H1 (cell line): ENCODE results near the gene ZNF808. TPM values are rescaled to one million over a fixed set of nuclear protein-coding genes. Genes with fewer than 3 reads are reported as not detected.

Experiments used
- CTCF ChIA-PET: fragments of 300-600 bp; sonication (Branson Sonifier 250); formaldehyde crosslinking; loops from one replicate; lab custom pipeline; 2021; ENCODE audit not compliant: partially characterized antibody; lab: Charles Lee
- POLR2A ChIA-PET: fragments of 300-600 bp; sonication (Branson Sonifier 250); formaldehyde crosslinking; loops from one replicate; lab custom pipeline; 2021; ENCODE audit warnings: inconsistent platforms; ENCODE audit not compliant: partially characterized antibody; lab: Charles Lee
- DNase-seq, 2 experiments: peaks; one replicate each; pipeline versions ENCODE4 v3.0.0 to v3.0.0-alpha.2; 2010 to 2022; ENCODE audit warnings: low spot score in 2 of 2, low read depth in 1 of 2, mixed read lengths in 1 of 2
- FAIRE-seq: peaks from 2 replicates; lab custom pipeline; 2011; peaks lifted over from hg19 to GRCh38; lab: Jason Lieb, UNC
- H2AFZ ChIP-seq: 2 replicates; pipeline ENCODE4 v1.8.1; 2012; ENCODE audit warnings: low read length, inconsistent platforms
- H2AK5ac ChIP-seq: 2 replicates; pipeline ENCODE4 v1.6.1; 2013; ENCODE audit warnings: low read depth, low read length
- H2BK120ac ChIP-seq: replicated peaks from 2 replicates; pipeline ENCODE3; 2013; ENCODE audit warnings: low read depth, low read length, inconsistent platforms
- H2BK12ac ChIP-seq: 2 replicates; pipeline ENCODE4 v1.6.1; 2013; ENCODE audit warnings: low read depth, low read length
- H2BK15ac ChIP-seq: 2 replicates; pipeline ENCODE4 v1.6.1; 2013; ENCODE audit warnings: low read length
- H2BK20ac ChIP-seq: 2 replicates; pipeline ENCODE4 v1.6.1; 2013; ENCODE audit warnings: low read length
- H2BK5ac ChIP-seq: 2 replicates; pipeline ENCODE4 v1.6.1; 2013; ENCODE audit warnings: low read depth, low read length
- H3K14ac ChIP-seq: 2 replicates; pipeline ENCODE4 v1.6.1; 2013; ENCODE audit warnings: inconsistent platforms; ENCODE audit not compliant: insufficient read length
- H3K18ac ChIP-seq: 2 replicates; pipeline ENCODE4 v1.6.1; 2013; ENCODE audit warnings: low read length; ENCODE audit errors: extremely low read depth
- H3K23ac ChIP-seq: 2 replicates; pipeline ENCODE4 v1.6.1; 2013; ENCODE audit warnings: inconsistent platforms; ENCODE audit not compliant: insufficient read length
- H3K23me2 ChIP-seq: 2 replicates; pipeline ENCODE4 v1.6.1; 2013; ENCODE audit warnings: low read depth, low read length
- H3K27ac ChIP-seq: 2 replicates; pipeline ENCODE4 v1.6.1; 2011; ENCODE audit warnings: low read depth, low read length, inconsistent platforms
- H3K27me3 ChIP-seq, 4 experiments: replicated peaks in 1 of 4; 1 replicate in 1 of 4; 2 replicates in 3 of 4; pipeline versions ENCODE4 v1.6.1 to v1.8.1; 2011 to 2013; ENCODE audit warnings: low read length in 3 of 4, mild to moderate bottlenecking in 3 of 4, inconsistent platforms in 2 of 4, mixed read lengths in 2 of 4, moderate library complexity in 1 of 4; ENCODE audit not compliant: control insufficient read depth in 3 of 4, insufficient read depth in 3 of 4; ENCODE audit errors: extremely low read depth in 1 of 4
- H3K36me3 ChIP-seq, 4 experiments: 2 replicates each; pipeline versions ENCODE4 v1.6.1 to v1.8.1; 2011 to 2013; ENCODE audit warnings: mild to moderate bottlenecking in 4 of 4, low read length in 3 of 4, moderate library complexity in 2 of 4, control low read depth in 1 of 4, inconsistent platforms in 1 of 4; ENCODE audit not compliant: insufficient read depth in 4 of 4, control insufficient read depth in 2 of 4
- H3K4ac ChIP-seq: replicated peaks from 2 replicates; pipeline ENCODE3; 2013; ENCODE audit warnings: low read length, low read depth, mixed read lengths, inconsistent platforms; ENCODE audit not compliant: insufficient read length
- H3K4me1 ChIP-seq, 4 experiments: replicated peaks in 1 of 4; 1 replicate in 1 of 4; 2 replicates in 3 of 4; pipeline versions ENCODE4 v1.6.1 to v1.8.1; 2011 to 2013; ENCODE audit warnings: low read length in 3 of 4, inconsistent platforms in 2 of 4, mixed read lengths in 1 of 4; ENCODE audit not compliant: insufficient read depth in 4 of 4, control insufficient read depth in 3 of 4
- H3K4me2 ChIP-seq, 2 experiments: 2 replicates each; pipeline versions ENCODE4 v1.6.1 to v1.8.1; 2011 to 2013; ENCODE audit warnings: low read depth in 2 of 2, low read length in 2 of 2, control low read depth in 1 of 2, inconsistent platforms in 1 of 2, mild to moderate bottlenecking in 1 of 2; ENCODE audit not compliant: insufficient read depth in 1 of 2
- H3K4me3 ChIP-seq, 4 experiments: fragments of 200-600, 300-600 bp in 1 of 4; sonication (generic), shearing (Covaris generic), sonication (Bioruptor Twin) in 1 of 4; 2 replicates each; pipeline versions ENCODE4 v1.5.1 to v1.8.1; 2011 to 2016; ENCODE audit warnings: low read length in 4 of 4, low read depth in 3 of 4, control low read depth in 2 of 4, inconsistent platforms in 2 of 4, mild to moderate bottlenecking in 2 of 4, mixed read lengths in 1 of 4, moderate library complexity in 1 of 4; ENCODE audit not compliant: insufficient read depth in 2 of 4; ENCODE audit errors: extremely low read depth in 1 of 4
- H3K56ac ChIP-seq: replicated peaks from 2 replicates; pipeline ENCODE3; 2013; ENCODE audit warnings: low read depth, mild to moderate bottlenecking, mixed read lengths, low read length, inconsistent platforms; ENCODE audit not compliant: insufficient read length
- H3K79me1 ChIP-seq: 2 replicates; pipeline ENCODE4 v1.6.1; 2013; ENCODE audit warnings: low read depth, low read length, control low read depth
- H3K79me2 ChIP-seq, 2 experiments: 2 replicates each; pipeline versions ENCODE4 v1.6.1 to v1.8.1; 2012 to 2013; ENCODE audit warnings: low read length in 2 of 2, mild to moderate bottlenecking in 2 of 2, inconsistent platforms in 1 of 2; ENCODE audit not compliant: insufficient read depth in 2 of 2, control insufficient read depth in 1 of 2
- H3K9ac ChIP-seq, 4 experiments: replicated peaks in 1 of 4; 1 replicate in 1 of 4; 2 replicates in 3 of 4; pipeline versions ENCODE4 v1.6.1 to v1.8.1; 2011 to 2013; ENCODE audit warnings: low read depth in 3 of 4, low read length in 3 of 4, control low read depth in 2 of 4, mild to moderate bottlenecking in 2 of 4, moderate library complexity in 2 of 4, inconsistent platforms in 1 of 4; ENCODE audit errors: extremely low read depth in 1 of 4
- H3K9me3 ChIP-seq, 2 experiments: 2 replicates each; pipeline versions ENCODE4 v1.6.1 to v1.8.1; 2012 to 2013; ENCODE audit warnings: mild to moderate bottlenecking in 2 of 2, moderate library complexity in 2 of 2, control low read depth in 1 of 2, inconsistent platforms in 1 of 2, low read depth in 1 of 2, low read length in 1 of 2, mixed read lengths in 1 of 2; ENCODE audit not compliant: insufficient read depth in 2 of 2
- H4K20me1 ChIP-seq, 2 experiments: replicated peaks in 1 of 2; 2 replicates each; pipeline versions ENCODE3 to v1.8.1; 2011 to 2013; ENCODE audit warnings: inconsistent platforms in 2 of 2, low read length in 2 of 2, mild to moderate bottlenecking in 1 of 2; ENCODE audit not compliant: insufficient read depth in 2 of 2, control insufficient read depth in 1 of 2
- H4K5ac ChIP-seq: 2 replicates; pipeline ENCODE4 v1.6.1; 2013; ENCODE audit warnings: low read length, low read depth, mixed read lengths, inconsistent platforms; ENCODE audit not compliant: insufficient read length
- H4K8ac ChIP-seq: 2 replicates; pipeline ENCODE4 v1.8.0; 2013; ENCODE audit warnings: mild to moderate bottlenecking, moderate library complexity, low read length, inconsistent platforms; ENCODE audit not compliant: insufficient read depth; ENCODE audit errors: extremely low read depth
- H4K91ac ChIP-seq: replicated peaks from 2 replicates; pipeline ENCODE3; 2013; ENCODE audit warnings: low read length, mixed read lengths, inconsistent platforms; ENCODE audit not compliant: insufficient read length
- RFX5 ChIP-seq: IDR thresholded peaks from 2 replicates; pipeline ENCODE4 v1.6.1; 2011; ENCODE audit warnings: low read depth, low read length, improper control_type of control experiment, borderline replicate concordance
- RNF2 ChIP-seq: fragments of 200-900, 300-1000 bp; sonication (generic); IDR thresholded peaks from 2 replicates; pipeline ENCODE4 v1.7.1; 2016; ENCODE audit warnings: borderline replicate concordance, low read depth, mild to moderate bottlenecking, antibody characterized with exemption, low read length; ENCODE audit not compliant: poor library complexity, severe bottlenecking; ENCODE audit errors: missing control alignments
- RXRA ChIP-seq: IDR thresholded peaks from 2 replicates; pipeline ENCODE4 v1.6.1; 2011; ENCODE audit warnings: low read depth, mild to moderate bottlenecking, low read length, moderate library complexity; ENCODE audit not compliant: insufficient read depth
- SP1 ChIP-seq: IDR thresholded peaks from 2 replicates; pipeline ENCODE4 v1.6.1; 2011; ENCODE audit warnings: low read depth, low read length
- WGBS, 2 experiments: shearing (Covaris generic) in 1 of 2; methylation state at CpG; one replicate each; pipeline versions ENCODE4 v1.1.6 to v1.1.7; 2013 to 2015; ENCODE audit warnings: low lambda C conversion rate in 2 of 2, mixed read lengths in 2 of 2, inconsistent platforms in 1 of 2, low coverage in 1 of 2, missing lambda C conversion rate in 1 of 2; ENCODE audit not compliant: insufficient replicate concordance in 2 of 2, insufficient coverage in 1 of 2, insufficient read length in 1 of 2; ENCODE audit errors: extremely low coverage in 1 of 2, missing lambda C conversion rate in 1 of 2; 5-methylcytosine and 5-hydroxymethylcytosine counted together
- polyA plus RNA-seq, 7 experiments: library from polyadenylated mRNA; depleted of rRNA in 3 of 7; stranded (reverse) in 5 of 7; unstranded in 2 of 7; fragments of >200 nt in 5 of 7; fragments of 200-250 nt in 2 of 7; gene quantifications; 1 replicate in 5 of 7; 2 replicates in 1 of 7; 4 replicates in 1 of 7; pipeline versions ENCODE4 v1.2.1 to v1.2.3, GENCODE V29; 2011 to 2013; ENCODE audit warnings: missing spikeins in 2 of 7, mixed read lengths in 2 of 7
- total RNA-seq: library from RNA; stranded (reverse); fragmentation: NEBNext Ultra II Directional; extraction: Animal tissue kit (Norgen Biotek cat#: 25700); gene quantifications from 2 replicates; pipeline ENCODE4 v1.2.1, GENCODE V29; 2021
- TF ChIP-seq, protein P1 (sequence below): IDR thresholded peaks from 2 replicates; pipeline ENCODE4 v1.6.1; 2011; ENCODE audit warnings: low read length, improper control_type of control experiment

The ZNF808 gene
- total and polyA plus RNA-seq, 2 of the 8 experiments (the other 6 are each of a cell fraction or from before 2014, with no cell fraction given) = 3.9 to 25.9 TPM

DNA sequence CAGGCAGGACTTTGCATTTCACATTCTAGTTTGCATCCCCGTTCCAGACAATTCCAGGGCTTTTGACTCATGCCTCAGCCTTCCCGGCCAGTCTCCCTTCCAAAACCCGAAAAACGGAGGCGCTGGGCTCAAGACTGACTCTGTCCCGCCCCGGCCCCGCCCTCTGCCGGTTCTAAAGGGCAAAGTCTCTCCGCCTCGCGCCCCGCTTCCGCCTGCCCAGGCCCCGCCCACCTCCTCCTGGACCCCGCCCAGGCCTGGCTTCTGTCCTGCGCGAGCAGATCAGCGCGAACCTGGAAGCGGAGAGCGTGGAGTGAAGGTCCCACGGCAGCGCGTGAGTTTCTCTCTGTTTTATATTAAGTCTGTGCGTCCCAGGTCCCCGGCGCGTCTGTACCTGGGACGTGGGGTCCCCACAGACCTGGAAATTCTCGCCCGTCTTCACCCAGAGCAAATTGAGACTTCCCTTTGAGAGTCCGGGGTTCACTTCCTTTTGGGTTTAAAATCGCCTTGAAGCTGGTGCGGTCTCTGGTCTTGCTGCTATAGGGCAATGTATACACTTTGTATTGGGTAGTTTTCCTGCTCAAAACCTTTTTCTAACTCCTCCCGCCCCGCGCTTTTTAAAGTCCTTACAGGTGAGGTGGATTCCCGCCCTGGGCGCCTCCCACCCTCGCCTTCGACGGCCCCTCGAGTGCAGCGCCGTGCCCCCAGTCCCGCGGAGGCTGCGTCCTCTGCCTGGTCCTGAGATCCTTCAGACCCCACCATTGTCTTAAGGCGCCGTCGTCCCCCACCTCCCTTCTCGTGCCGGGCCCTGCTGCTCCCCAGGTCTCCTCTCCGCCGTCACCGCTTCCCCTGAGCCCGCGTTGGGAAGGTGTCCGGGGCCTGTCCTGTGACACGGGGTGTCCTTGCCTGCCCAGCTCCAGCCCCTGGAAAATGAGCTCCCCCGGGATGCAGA, 73.8 kb downstream of the ZNF808 start:
- H2BK5ac ChIP-seq = no peak overlapping the region
- H4K8ac ChIP-seq = no peak overlapping the region; the same call in 1 of the 2 replicates
- H3K23me2 ChIP-seq = peaks cover 10% of the 10 kb centered on the region
- H2BK12ac ChIP-seq = no peak overlapping the region
- H3K23ac ChIP-seq = no peak overlapping the region
- H3K9ac ChIP-seq = peak overlapping the region; percentile 41 to 64 (median 54); a peak in 5 of 7 replicates
- H3K79me1 ChIP-seq = peaks cover under 1% of the 10 kb centered on the region; the same call in 1 of the 2 replicates
- H3K14ac ChIP-seq = no peak overlapping the region
- peaks cover 2 to 3% of the 10 kb centered on the region in 2 experiments; a peak in 1 of 4 replicates for H3K9me3 ChIP-seq
- H3K4me3 ChIP-seq = peak overlapping the region; percentile 65 to 91 (median 81)
- H3K27me3 ChIP-seq = peaks cover 0 to 3% (median under 1%) of the 10 kb centered on the region in 4 experiments; a peak in 3 of 7 replicates
- CTCF ChIA-PET = interaction anchor here (0.6 to 1.9 kb wide), 10 partner anchors 8 to 1839 kb away, joined by 3 to 7 read pairs (median 4); no protein-coding TSS in a partner anchor
- H3K18ac ChIP-seq = peak overlapping the region; percentile 13
- H3K4me1 ChIP-seq = no peaks in the 10 kb centered on the region; a peak in 3 of 7 replicates
- no peaks in the 10 kb centered on the region for H3K79me2 ChIP-seq
- no peak overlapping the region for H2BK120ac ChIP-seq
- H4K20me1 ChIP-seq = no peaks in the 10 kb centered on the region
- peak overlapping the region; percentile 75 to 95 for H3K4me2 ChIP-seq
- no peak overlapping the region for H2AK5ac ChIP-seq
- POLR2A ChIA-PET = interaction anchor here (1.1 to 1.3 kb wide), 3 partner anchors 10 to 36 kb away, joined by 3 to 4 read pairs (median 3); no protein-coding TSS in a partner anchor
- DNase-seq (peak; percentile 46 to 97), FAIRE-seq (no peak)
- H2BK20ac ChIP-seq = no peak overlapping the region
- H3K27ac ChIP-seq = no peak overlapping the region
- WGBS, 2 experiments = 3% methylated on average over 52 of the region's 62 CpGs; no CpG with 5 or more reads in 1 of the 2 experiments
- no peak overlapping the region for H3K4ac ChIP-seq
- H4K91ac ChIP-seq = no peak overlapping the region
- no peak overlapping the region for H4K5ac ChIP-seq
- H3K56ac ChIP-seq = no peak overlapping the region
- H3K36me3 ChIP-seq = peaks cover 0 to 9% (median 5%) of the 10 kb centered on the region in 4 experiments; a peak in 5 of 8 replicates
- H2AFZ ChIP-seq = peak overlapping the region; percentile 94
- no peak overlapping the region for H2BK15ac ChIP-seq
- TF ChIP-seq, protein P1, sequence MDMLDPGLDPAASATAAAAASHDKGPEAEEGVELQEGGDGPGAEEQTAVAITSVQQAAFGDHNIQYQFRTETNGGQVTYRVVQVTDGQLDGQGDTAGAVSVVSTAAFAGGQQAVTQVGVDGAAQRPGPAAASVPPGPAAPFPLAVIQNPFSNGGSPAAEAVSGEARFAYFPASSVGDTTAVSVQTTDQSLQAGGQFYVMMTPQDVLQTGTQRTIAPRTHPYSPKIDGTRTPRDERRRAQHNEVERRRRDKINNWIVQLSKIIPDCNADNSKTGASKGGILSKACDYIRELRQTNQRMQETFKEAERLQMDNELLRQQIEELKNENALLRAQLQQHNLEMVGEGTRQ = no peak
- 0 out of 2 replicates have a peak, but pooled peaks have one; percentile 26 for TF ChIP-seq SP1
- no peak for TF ChIP-seq RNF2
- TF ChIP-seq RXRA = no peak
- no peak for TF ChIP-seq RFX5
